Neural cell (in vitro differentiated cells): ENCODE results near the gene PKNOX1. TPM values are rescaled to one million over a fixed set of nuclear protein-coding genes. Genes with fewer than 3 reads are reported as not detected.
"Not testable (repeated sequence)": the region's sequence is repeated elsewhere in the genome, so short reads cannot be mapped to it uniquely, and the experiment has no call there.

Experiments
- H2AFZ ChIP-seq: fragments of 200-600, 300-800 bp; sonication (generic), shearing (Covaris generic); 2 replicates; pipeline ENCODE4 v1.6.0; 2014; ENCODE audit warnings: low read depth, mild to moderate bottlenecking, antibody characterized with exemption, low read length, moderate library complexity
- H3F3A ChIP-seq: fragments of 200-600 bp; shearing (Covaris generic); 2 replicates; pipeline ENCODE4 v1.6.1; 2016; ENCODE audit warnings: mild to moderate bottlenecking, moderate library complexity, mixed read lengths, antibody characterized with exemption, low read length; ENCODE audit not compliant: insufficient read depth, poor library complexity, severe bottlenecking
- H3K27ac ChIP-seq: fragments of 200-600, 300-800 bp; sonication (generic), shearing (Covaris generic); 2 replicates; pipeline ENCODE4 v1.5.1; 2014; ENCODE audit warnings: mild to moderate bottlenecking, low read length, moderate library complexity
- H3K27me3 ChIP-seq: fragments of 300-800, 200-600 bp; sonication (generic), shearing (Covaris generic); 2 replicates; pipeline ENCODE4 v1.6.0; 2014; ENCODE audit warnings: mild to moderate bottlenecking, low read depth, low read length, moderate library complexity; ENCODE audit not compliant: insufficient read depth
- H3K36me3 ChIP-seq: fragments of 300-800, 200-600 bp; sonication (generic), shearing (Covaris generic); 2 replicates; pipeline ENCODE4 v1.5.1; 2014; ENCODE audit warnings: mild to moderate bottlenecking, antibody characterized with exemption, low read length, moderate library complexity; ENCODE audit not compliant: insufficient read depth
- H3K4me2 ChIP-seq: fragments of 300-800, 200-600 bp; sonication (generic), shearing (Covaris generic); 2 replicates; pipeline ENCODE4 v1.6.0; 2014; ENCODE audit warnings: mild to moderate bottlenecking, low read length
- H3K4me3 ChIP-seq: fragments of 300-800, 200-600 bp; sonication (generic), shearing (Covaris generic); 2 replicates; pipeline ENCODE4 v1.5.1; 2014; ENCODE audit warnings: mild to moderate bottlenecking, low read length, moderate library complexity
- H3K79me2 ChIP-seq: fragments of 200-600 bp; shearing (Covaris generic); replicated peaks from 2 replicates; pipeline ENCODE4 v1.6.0; 2014; ENCODE audit warnings: mild to moderate bottlenecking, low read length, moderate library complexity; ENCODE audit not compliant: insufficient read depth
- H3K9ac ChIP-seq: fragments of 300-800, 200-600 bp; sonication (generic), shearing (Covaris generic); 2 replicates; pipeline ENCODE4 v1.6.1; 2016; ENCODE audit warnings: mild to moderate bottlenecking, low read length, mixed read lengths
- H3K9me2 ChIP-seq: fragments of 200-600 bp; shearing (Covaris generic); 2 replicates; pipeline ENCODE4 v1.6.1; 2016; ENCODE audit warnings: mild to moderate bottlenecking, low read length, mixed read lengths; ENCODE audit not compliant: insufficient read depth
- H3K9me3 ChIP-seq: fragments of 200-600, 300-800 bp; sonication (generic), shearing (Covaris generic); 2 replicates; pipeline ENCODE4 v1.6.1; 2016; ENCODE audit warnings: mild to moderate bottlenecking, mixed run types, low read length, moderate library complexity, mixed read lengths
- H4K20me1 ChIP-seq: fragments of 200-600 bp; shearing (Covaris generic); 2 replicates; pipeline ENCODE4 v1.6.1; 2016; ENCODE audit warnings: mild to moderate bottlenecking, mixed run types; ENCODE audit not compliant: insufficient read depth
- polyA plus RNA-seq: library from polyadenylated mRNA; depleted of rRNA; stranded (reverse); fragments of >200 nt; gene quantifications from 2 replicates; pipeline ENCODE4 v1.2.3, GENCODE V29; 2014
- small RNA-seq, 3 experiments: library from RNA; depleted of rRNA; stranded (forward); fragments of <200 nt; gene quantifications; one replicate each; pipeline ENCODE3, GENCODE V24; 2012

Gene PKNOX1
- polyA plus RNA-seq, 1 donor from 2014 or later: 6.9 TPM

DNA sequence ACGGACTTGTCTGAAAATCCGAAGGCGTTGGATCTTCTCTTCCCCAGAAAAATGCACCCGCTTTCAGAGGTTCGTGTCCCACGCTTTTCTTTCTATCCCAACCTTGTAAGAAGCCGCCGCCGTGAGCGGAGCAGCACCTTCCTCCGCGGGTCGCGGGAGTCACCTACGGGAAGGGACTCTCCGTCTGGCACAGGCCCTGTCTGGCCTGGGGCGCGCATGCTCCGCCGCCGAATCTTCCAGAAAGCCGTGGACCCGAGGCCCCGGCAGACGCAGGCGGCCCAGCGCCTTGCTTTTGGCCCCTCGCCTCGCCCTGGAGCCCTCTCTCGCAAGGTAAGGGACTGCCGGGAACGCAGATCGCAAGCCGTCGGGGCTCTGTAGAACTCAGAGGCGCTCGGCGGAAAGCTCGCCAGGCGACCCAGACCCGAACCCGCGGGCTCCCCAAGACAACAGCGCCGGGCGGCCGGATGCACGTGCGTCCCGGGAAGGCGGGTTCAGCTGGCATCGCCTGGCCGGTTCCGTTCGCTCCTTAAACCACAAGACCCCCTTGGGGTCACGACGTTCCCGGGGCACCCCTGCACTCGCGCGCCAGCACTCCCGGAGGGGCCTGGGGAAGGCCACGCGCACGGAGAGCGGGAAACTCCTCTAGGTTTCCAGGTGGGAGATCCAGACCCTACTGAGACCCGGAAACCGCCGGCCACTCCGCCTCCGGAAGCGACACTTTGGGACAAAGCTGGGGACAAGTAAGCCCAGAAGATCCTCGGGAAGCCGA lies 100.2 kb downstream of the PKNOX1 start:
- H3K36me3 ChIP-seq, H2AFZ ChIP-seq, H3K9me2 ChIP-seq, H3F3A ChIP-seq, H3K27ac ChIP-seq, H3K9ac ChIP-seq, H3K79me2 ChIP-seq, H4K20me1 ChIP-seq, H3K9me3 ChIP-seq, H3K27me3 ChIP-seq, H3K4me3 ChIP-seq, H3K4me2 ChIP-seq: not testable (repeated sequence)

DNA sequence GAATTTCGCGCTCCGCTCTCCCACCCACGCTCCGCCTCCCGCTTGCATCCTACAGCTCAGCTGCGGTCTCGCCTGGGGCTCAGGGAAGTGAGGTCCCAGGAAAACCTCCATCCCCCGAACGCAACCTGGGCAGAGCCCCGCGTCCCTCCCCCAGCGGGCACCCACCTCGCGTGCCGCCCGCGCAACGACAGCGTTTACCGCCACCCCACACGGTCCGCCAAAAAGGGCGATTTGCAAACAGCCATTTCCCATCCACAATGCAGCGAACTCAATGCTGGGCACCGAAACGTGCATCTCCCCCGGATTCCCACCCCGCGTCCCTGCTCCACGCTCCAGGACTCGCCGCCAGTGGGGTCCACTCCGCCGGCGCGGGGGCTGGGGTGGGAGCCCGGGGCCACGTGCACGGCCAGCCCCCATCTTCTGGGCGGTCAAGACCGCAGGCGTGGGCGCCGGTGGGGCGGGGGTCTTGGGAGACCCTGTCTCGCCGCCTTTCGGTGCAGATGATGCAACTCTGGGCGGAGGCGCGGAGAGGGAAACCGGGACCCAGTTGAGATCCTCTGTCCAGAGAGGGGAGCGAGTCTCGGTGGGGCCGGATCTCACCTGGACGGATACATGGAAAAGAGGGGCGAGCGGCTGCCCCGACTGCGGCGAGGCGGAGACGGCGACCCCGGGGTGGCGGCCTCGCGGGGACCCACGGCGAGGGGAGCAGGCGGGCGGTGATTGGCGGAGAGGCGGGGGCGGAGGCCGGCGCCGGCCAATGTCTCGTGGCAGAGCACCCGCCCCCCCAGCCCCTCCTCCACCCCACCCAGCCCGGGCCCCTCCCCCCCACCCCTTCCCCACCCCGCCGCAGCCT lies 101.0 kb downstream of the PKNOX1 start, which contains the start of gene CBS:
Gene CBS (minus strand): TSS at position 666 of the 853 bp plus-strand sequence. CDS start 3,642 bp downstream, outside the sequence.
- not testable (repeated sequence) for H3K79me2 ChIP-seq, H3K4me2 ChIP-seq, H3K4me3 ChIP-seq, H3K27ac ChIP-seq, H3K9me3 ChIP-seq, H3F3A ChIP-seq, H3K27me3 ChIP-seq, H3K9me2 ChIP-seq, H3K9ac ChIP-seq, H2AFZ ChIP-seq, H4K20me1 ChIP-seq, H3K36me3 ChIP-seq

DNA sequence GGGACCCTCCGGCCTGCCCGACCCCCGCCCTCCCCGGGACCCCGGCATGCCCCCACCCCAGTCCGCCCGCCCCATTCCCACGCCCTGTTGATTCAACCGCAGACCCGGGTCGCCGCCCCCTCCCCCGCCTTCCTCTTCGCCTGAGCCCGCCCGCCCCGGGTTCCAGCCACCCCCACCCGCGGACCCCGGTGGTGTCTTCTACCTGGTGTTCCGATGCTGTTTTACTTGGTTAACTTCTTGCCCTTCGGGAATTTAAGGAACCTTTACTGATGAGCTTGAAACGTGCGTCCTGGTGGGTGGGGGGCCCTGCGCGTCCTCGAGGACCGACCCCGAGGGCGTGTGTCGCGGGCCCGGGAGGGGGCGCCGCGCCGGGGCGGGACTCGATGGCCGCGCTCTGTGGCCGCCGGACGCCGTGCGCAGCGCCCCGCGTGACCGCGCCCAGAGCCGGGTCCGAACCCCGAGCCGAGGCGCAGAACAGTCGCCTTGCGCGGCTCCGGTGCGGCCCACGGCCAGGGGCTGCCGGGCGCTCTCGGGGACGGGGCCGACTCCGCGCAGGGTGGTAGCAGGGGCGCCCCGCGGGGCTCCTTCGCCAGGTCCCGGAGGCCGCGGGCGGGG lies 101.8 kb downstream of the PKNOX1 start:
- H3K9me3 ChIP-seq, H4K20me1 ChIP-seq, H3K4me2 ChIP-seq, H3K79me2 ChIP-seq, H3K9ac ChIP-seq, H2AFZ ChIP-seq, H3K27ac ChIP-seq, H3K4me3 ChIP-seq, H3K36me3 ChIP-seq, H3K27me3 ChIP-seq, H3F3A ChIP-seq, H3K9me2 ChIP-seq: not testable (repeated sequence)

DNA sequence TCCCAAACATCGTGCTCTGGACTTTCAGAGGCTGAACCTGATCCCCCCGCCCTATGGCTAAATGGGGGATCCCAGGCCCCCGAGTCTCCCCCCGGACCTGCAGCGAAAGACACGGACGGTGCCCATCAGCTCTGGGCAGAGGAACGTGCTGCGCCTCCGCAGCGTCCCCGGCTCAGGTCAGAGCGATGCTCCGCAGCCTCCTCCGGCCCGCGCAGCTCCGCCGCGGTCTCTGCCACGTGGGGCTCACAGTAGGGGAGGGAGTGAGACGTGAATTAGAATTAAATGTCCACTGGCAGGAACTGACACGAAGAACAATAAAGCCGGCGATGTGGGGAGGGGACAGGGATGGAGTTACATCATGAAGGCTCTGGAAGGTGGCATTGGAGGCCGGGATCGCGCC lies 102.3 kb downstream of the PKNOX1 start:
- not testable (repeated sequence) for H3K9ac ChIP-seq, H4K20me1 ChIP-seq, H3F3A ChIP-seq, H3K4me3 ChIP-seq, H3K27me3 ChIP-seq, H3K27ac ChIP-seq, H3K4me2 ChIP-seq, H3K9me3 ChIP-seq, H3K9me2 ChIP-seq, H3K36me3 ChIP-seq, H3K79me2 ChIP-seq, H2AFZ ChIP-seq

DNA sequence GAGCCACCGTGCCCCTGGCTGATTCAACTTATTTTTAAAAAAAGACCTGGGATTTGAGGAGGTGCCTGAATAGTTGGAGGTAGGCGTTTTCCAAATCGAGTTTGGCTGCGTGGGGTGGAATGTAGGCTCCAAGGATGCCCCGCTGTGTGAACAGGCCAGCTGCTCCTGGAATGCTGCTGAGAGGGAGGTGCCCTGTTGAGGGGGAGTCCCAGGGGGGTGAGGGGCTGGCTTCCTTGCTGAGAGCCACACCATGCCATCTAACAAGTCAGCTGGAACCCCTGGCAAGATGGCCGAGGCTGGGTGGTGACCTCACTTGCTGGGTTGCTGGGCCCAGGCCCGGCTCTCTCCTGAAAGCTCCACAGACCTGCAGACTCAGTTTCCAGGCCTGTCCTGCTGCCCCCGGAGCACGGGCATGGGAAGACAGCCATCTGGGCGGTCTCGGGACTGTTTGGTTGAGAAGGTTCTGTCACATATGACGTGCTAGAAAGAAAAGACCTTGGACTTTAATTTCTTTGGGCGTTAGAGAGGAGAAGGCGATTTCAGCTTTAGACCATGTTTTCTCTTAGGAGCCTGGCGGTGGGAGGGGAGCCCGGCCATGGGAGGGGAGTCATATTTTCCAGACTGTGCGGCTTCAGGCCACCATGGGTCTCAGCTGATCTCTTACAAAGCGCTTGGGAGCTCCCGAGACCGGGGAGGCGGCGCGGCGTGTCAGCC lies 108.4 kb downstream of the PKNOX1 start:
- H3K79me2 ChIP-seq, H3K9me3 ChIP-seq, H3K4me2 ChIP-seq, H4K20me1 ChIP-seq, H3K27ac ChIP-seq, H3K9me2 ChIP-seq, H3K4me3 ChIP-seq, H3K36me3 ChIP-seq, H3K27me3 ChIP-seq, H2AFZ ChIP-seq, H3K9ac ChIP-seq, H3F3A ChIP-seq: not testable (repeated sequence)

Small RNA genes within 50 kb of the gene (small RNA-seq; reads per million reads assigned to genes)
- gene MIR5692B: 0 reads per million in 3 experiments

Other genes starting within 250 kb of the PKNOX1 start
- gene WDR4, start 95.0 kb upstream of the PKNOX1 start, polyA plus RNA-seq: 5.5 and 9.2 TPM in 2 replicates
- gene NDUFV3, start 81.3 kb upstream of the PKNOX1 start, polyA plus RNA-seq: 19.4 and 22.7 TPM in 2 replicates
- gene ERVH48-1, start 48.9 kb upstream of the PKNOX1 start, polyA plus RNA-seq: not detected in 2 replicates
- 16.3 and 28.5 TPM in 2 replicates for gene CBS, start 101.3 kb downstream of the PKNOX1 start, polyA plus RNA-seq
- gene U2AF1, start 133.0 kb downstream of the PKNOX1 start, polyA plus RNA-seq: 47.6 and 48.7 TPM in 2 replicates
- not detected in 2 replicates for gene CRYAA, start 194.4 kb downstream of the PKNOX1 start, polyA plus RNA-seq